ENCODE data around the gene ARHGEF4.

ARHGEF4 gene

DNA sequence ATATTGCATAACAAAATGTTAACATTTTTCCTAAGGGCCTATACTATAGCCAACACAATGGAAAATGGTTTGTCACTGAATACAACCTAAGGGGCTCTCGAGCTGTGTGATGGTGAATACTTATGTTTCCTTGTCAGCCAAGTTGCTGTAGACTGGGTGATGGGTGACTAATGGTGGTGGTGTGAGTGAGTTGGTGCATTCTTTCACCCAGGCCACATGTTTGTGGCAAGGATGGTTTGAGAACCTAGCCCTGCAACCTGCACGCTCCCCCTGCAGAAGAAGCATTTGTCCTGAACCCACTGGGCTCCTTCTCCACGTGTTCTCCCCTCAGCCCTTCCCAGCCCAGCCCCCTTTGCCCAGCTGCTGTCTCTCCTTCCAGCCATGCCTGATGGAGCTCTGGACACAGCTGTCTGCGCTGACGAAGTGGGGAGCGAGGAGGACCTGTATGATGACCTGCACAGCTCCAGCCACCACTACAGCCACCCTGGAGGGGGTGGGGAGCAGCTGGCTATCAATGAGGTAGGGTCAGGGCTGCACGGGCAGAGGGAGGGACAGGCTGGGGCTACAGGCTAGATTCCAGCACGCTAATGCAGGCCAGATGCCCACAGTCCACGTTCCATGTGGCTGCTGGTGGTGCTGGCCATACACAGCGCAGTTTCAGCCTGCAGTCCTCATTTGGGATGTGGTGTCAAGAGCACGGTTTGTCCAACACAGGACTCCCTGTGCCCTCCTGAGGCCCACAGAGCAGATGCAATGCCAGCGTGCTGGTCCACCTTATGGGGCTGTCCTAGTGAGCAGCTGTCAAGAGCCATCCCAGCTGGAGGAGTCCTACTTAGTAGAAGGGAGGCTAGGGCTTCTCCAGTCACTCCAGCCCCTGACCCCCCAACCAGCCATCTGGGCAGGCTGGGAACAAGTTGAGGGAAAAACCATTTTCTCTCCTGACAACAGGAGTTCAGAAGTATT, 191.1 kb downstream of the ARHGEF4 start:
- Mint-ChIP-seq H3K27ac (no peak overlapping the region), H3K4me1 (ENCODE audit: low read depth) (no peaks in the 10 kb centered on the region), H3K9me3 (no peaks in the 10 kb centered on the region), H3K27me3 (ENCODE audit: low read depth) (peaks cover 20% of the 10 kb centered on the region), H3K4me3 (no peak overlapping the region), H3K36me3 (ENCODE audit: low read depth) (no peaks in the 10 kb centered on the region)
- no peak for DNase-seq (ENCODE audit: low spot score)

DNA sequence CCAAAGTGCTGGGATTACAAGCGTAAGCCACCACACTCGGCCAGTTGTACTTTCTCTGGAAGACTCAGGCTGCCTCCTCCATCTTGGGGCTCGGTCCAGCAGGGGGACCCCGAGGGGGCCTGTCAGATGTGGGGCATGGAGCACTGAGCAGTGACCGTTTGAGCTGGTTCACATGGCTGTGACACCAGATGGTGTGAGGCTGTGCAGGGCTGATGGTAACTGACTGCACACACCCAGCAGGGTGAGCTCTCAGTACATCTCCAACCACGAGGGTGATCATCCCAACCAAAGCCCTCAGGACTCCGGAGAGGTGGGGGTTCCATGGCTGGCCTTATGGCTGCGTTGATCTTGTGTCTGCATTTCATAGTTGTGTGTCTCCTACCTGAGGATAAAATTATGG, 193.1 kb downstream of the ARHGEF4 start:
- H3K4me3 Mint-ChIP-seq, result no peak overlapping the region
- no peak overlapping the region for H3K27ac Mint-ChIP-seq
- no peaks in the 10 kb centered on the region for H3K9me3 Mint-ChIP-seq
- no peaks in the 10 kb centered on the region for H3K36me3 Mint-ChIP-seq (ENCODE audit: low read depth)
- peaks cover 36% of the 10 kb centered on the region for H3K27me3 Mint-ChIP-seq (ENCODE audit: low read depth)
- DNase-seq (ENCODE audit: low spot score), result no peak
- no peaks in the 10 kb centered on the region for H3K4me1 Mint-ChIP-seq (ENCODE audit: low read depth)

DNA sequence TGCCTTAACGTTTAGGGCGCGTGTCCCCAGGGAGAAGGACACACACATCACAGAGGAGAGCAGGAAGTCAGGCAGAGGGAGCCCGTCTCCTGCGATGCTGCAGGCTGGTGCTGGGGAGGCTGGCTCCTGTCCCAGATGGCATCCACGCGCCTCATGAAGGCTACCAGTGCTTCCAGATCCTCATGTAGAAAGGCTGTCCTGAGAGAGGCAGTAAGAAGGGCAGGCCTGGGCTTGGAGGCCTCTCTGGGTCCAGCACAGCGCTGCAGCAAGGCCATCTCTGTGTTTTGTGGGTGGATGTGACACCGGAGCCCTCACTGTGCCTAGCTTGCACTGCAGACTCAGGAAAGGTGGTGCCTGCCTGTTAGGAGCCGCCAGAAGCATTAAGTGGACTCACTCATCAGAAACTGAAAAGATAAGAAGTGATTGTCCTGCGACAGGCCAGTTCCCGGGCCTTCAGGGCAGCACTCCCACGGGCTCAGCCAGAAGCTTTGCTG, 193.8 kb downstream of the ARHGEF4 start:
- Mint-ChIP-seq H3K27ac (no peak overlapping the region), H3K4me3 (no peak overlapping the region), H3K27me3 (ENCODE audit: low read depth) (peaks cover 31% of the 10 kb centered on the region), H3K36me3 (ENCODE audit: low read depth) (no peaks in the 10 kb centered on the region), H3K4me1 (ENCODE audit: low read depth) (no peaks in the 10 kb centered on the region), H3K9me3 (no peaks in the 10 kb centered on the region)
- no peak for DNase-seq (ENCODE audit: low spot score)

DNA sequence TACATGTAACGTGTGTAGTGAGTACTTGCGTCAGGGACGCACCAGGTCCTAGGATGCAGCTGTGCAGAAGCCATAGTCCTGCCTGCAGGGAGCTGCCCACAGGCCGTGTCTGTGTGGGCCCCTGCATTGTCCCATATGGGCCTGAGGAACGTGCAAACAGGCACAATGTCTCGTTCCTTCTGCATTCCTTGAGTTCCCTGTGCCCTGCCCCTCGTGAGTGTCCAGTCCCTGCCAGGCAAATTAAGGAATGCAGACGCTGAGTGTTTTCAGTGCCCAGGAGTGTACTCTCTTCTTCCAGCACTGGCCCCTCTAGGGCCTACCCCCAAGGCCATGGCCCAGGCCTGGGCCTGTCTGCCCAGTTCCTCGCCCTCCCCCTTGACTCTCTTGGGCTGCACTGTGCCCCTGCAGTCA, 194.7 kb downstream of the ARHGEF4 start:
- Mint-ChIP-seq H3K27ac (no peak overlapping the region), H3K9me3 (no peaks in the 10 kb centered on the region), H3K36me3 (ENCODE audit: low read depth) (no peaks in the 10 kb centered on the region), H3K27me3 (ENCODE audit: low read depth) (peaks cover 36% of the 10 kb centered on the region), H3K4me3 (no peak overlapping the region), H3K4me1 (ENCODE audit: low read depth) (no peaks in the 10 kb centered on the region)
- DNase-seq (ENCODE audit: low spot score), result no peak

DNA sequence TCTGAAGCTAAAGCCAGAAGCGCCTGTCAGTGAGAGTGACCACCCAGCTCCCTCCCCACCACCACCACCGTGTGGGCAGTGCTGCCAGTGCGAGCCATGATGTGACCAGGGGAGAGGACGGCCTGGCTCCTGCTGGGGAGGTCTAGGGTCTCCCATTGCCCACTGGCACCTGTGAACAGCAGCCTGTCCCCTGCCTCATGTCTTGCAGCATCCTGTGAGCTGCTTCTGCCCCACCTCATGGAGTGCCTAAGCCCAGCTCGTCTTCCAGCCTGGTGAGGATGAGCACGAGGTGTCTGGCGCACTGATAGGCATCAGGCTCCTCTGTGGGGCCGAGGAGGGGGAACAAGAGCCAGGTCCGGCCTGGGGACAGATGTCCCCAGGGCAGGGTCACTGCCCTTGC, 195.2 kb downstream of the ARHGEF4 start:
- Mint-ChIP-seq H3K36me3 (ENCODE audit: low read depth) (no peaks in the 10 kb centered on the region), H3K27ac (no peak overlapping the region), H3K27me3 (ENCODE audit: low read depth) (peaks cover 35% of the 10 kb centered on the region), H3K9me3 (no peaks in the 10 kb centered on the region), H3K4me3 (no peak overlapping the region), H3K4me1 (ENCODE audit: low read depth) (no peaks in the 10 kb centered on the region)
- no peak for DNase-seq (ENCODE audit: low spot score)

DNA sequence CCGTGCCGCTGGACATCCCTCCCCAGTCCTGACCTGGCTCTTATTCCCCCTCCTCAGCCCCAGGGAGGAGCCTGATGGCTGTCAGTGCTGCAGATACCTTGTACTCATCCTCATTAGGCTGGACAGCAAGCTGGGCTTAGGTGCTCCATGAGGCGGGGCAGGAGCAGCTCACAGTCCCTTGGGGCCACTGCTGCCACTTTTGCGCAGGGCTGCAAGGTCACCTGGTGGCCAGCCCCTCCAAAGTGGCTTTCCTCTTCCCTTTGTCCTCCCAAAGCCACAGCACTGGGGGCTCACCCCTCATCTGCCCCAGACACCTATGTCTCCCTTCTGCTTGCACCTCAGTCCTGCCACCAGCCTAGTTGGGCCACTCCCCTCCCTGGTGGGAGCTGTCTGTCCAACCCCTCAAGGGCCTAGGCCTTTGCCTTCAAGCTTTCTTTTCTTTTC, 195.7 kb downstream of the ARHGEF4 start:
- Mint-ChIP-seq H3K27me3 (ENCODE audit: low read depth) (peaks cover 36% of the 10 kb centered on the region), H3K4me3 (no peak overlapping the region), H3K27ac (no peak overlapping the region), H3K4me1 (ENCODE audit: low read depth) (no peaks in the 10 kb centered on the region), H3K36me3 (ENCODE audit: low read depth) (no peaks in the 10 kb centered on the region), H3K9me3 (no peaks in the 10 kb centered on the region)
- no peak for DNase-seq (ENCODE audit: low spot score)

DNA sequence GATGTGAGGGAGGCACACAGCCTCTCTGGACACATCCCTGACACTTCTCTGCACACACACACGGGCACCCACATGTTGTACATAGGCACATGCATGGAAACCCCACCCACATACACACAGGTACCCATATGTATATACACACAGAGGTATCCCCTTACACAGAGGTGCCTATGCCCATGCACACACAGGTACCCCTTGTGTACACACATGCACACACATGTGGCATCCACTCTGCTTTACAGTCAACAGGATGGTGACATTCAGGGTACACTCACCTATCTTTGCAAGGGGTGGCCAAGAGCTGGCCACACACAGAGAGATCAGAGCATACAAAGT, 197.0 kb downstream of the ARHGEF4 start:
- Mint-ChIP-seq H3K9me3 (no peaks in the 10 kb centered on the region), H3K27ac (no peak overlapping the region), H3K4me1 (ENCODE audit: low read depth) (no peaks in the 10 kb centered on the region), H3K36me3 (ENCODE audit: low read depth) (no peaks in the 10 kb centered on the region), H3K27me3 (ENCODE audit: low read depth) (peaks cover 47% of the 10 kb centered on the region), H3K4me3 (no peak overlapping the region)
- no peak for DNase-seq (ENCODE audit: low spot score)

DNA sequence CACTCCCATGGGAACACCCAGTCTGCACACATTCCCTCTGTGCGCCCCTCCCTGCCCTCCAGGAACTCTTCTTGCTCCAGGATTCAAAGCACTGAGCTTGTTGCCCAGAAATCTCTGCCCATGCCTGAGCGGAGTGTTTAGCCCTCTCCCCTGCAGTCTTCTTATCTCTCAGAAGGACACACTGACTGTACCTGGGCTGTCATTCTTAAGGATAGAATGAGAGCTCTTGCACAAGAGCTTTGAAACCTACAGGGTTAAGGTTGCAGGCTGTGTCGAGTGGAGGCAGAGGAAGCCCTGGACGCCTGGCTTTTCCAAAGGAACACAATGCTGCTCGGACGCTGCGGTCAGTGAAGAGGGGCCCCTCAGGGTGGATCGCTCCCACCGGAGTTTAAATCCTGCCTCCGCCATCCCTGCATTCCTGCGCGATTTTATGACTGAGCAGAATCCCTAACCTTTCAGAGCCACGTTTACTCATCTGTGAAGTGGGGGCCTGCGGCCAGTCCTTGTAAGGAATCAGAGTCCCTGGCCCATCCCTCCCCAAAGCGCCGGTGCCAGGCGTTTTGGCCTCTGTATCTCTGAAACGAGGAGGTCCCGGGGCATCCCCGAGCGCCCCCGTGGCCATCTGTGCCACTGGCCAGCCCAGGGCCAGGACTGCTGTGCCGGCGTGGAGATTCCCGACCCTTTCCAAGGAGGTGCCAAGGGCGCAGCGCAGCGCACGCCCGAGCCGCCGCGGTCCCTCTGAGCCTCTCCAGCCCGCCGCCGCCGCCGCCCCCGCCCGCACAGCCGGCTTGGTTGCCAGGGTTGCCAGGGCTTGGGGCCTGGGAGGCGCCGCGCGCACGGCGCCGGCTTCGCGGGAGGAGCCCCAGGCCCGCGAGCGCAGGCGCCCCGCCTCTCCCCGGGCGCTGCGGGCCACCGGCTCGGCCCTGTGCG, 197.7 kb downstream of the ARHGEF4 start:
- Mint-ChIP-seq H3K4me1 (ENCODE audit: low read depth) (no peaks in the 10 kb centered on the region), H3K36me3 (ENCODE audit: low read depth) (no peaks in the 10 kb centered on the region), H3K4me3 (no peak overlapping the region), H3K27me3 (ENCODE audit: low read depth) (peaks cover 53% of the 10 kb centered on the region), H3K27ac (no peak overlapping the region), H3K9me3 (no peaks in the 10 kb centered on the region)
- DNase-seq (ENCODE audit: low spot score), result no peak

DNA sequence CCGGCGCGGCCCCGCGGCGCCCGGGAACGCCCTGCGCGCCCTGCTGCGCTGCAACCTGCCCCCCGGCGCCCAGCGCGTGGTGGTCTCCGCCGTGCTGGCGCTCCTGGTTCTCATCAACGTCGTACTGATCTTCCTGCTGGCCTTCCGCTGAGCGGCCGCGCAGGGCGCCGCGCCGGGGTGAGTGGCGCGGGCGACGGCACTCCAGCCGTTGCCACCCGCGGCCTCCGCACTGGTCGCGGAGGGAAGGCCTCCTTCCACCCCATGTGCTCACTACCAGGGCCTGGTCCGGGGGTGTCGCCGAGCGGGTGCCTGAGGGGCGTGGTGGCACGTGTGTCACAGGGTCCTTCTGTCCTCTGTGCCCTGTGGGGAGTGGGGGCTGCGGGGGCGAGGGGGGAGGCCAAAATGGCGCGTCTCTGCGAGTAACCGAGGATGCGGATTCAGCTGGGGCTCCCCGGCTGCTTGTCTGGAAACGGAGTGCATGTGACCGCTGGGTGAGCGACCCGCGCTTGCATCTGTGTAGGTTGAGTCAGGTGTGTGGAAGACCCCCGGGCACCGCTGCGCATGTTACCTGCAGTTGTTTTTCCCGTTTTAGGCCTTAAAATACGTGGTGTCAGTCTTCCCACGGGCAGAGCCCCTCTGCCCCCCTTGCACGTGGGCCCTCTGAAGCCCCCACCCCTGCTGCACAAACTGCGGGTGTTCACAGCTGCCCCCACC, 198.6 kb downstream of the ARHGEF4 start:
- H3K36me3 Mint-ChIP-seq (ENCODE audit: low read depth), result no peaks in the 10 kb centered on the region

DNA sequence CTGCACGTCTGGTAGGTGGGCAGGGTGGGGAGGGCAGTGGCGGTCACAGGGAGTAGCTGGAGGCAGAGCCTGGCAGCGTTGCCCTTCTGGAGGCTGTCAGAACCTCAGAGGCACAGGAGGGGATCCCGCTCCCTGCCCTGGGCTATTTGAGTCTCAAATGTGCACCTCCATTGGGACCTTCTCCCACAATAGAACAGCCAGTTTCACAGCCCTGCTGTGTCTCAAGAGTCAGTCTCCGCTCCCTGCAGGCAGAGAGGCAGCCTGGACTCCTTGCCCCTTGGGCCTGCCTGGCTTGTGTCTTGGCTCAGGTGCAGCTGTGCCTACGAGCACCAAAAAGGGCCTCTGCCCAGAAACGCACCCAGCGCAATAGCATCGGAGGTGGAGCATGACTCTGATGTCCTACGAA, 199.1 kb downstream of the ARHGEF4 start:
- Mint-ChIP-seq H3K4me1 (ENCODE audit: low read depth) (peaks cover under 1% of the 10 kb centered on the region), H3K27me3 (ENCODE audit: low read depth) (peaks cover 56% of the 10 kb centered on the region), H3K27ac (no peak overlapping the region), H3K36me3 (ENCODE audit: low read depth) (no peaks in the 10 kb centered on the region), H3K9me3 (no peaks in the 10 kb centered on the region), H3K4me3 (no peak overlapping the region)
- no peak for DNase-seq (ENCODE audit: low spot score)

More for the DNA sequence above, 198.6 kb downstream of the ARHGEF4 start:
- DNase-seq (ENCODE audit: low spot score), result no peak
- H3K4me1 Mint-ChIP-seq (ENCODE audit: low read depth), result no peaks in the 10 kb centered on the region
- H3K27ac Mint-ChIP-seq, result no peak overlapping the region
- H3K4me3 Mint-ChIP-seq, result no peak overlapping the region
- peaks cover 56% of the 10 kb centered on the region for H3K27me3 Mint-ChIP-seq (ENCODE audit: low read depth)
- no peaks in the 10 kb centered on the region for H3K9me3 Mint-ChIP-seq

DNA sequence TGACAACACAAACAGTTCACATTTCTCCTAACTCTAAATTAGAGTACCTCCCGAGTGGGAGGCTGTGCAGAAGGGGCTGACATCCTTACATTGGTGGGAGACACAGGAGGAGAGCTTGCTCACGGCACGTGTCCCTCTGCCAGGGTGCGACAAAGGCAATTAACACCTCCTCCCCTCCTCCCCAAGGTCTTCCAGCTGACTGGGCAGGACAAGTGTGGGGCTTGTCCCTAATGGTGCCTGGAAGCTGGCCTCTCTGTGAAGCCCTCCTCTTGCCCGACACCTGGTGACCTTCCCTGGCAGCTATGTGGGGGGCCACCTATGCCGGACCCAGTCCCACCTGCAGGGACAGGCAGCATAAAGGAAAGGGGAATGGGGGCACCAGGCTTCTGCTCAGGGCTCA, 199.6 kb downstream of the ARHGEF4 start:
- no peaks in the 10 kb centered on the region for H3K9me3 Mint-ChIP-seq
- no peak overlapping the region for H3K27ac Mint-ChIP-seq
- H3K4me1 Mint-ChIP-seq (ENCODE audit: low read depth), result peaks cover 5% of the 10 kb centered on the region
- no peak for DNase-seq (ENCODE audit: low spot score)
- peaks cover 60% of the 10 kb centered on the region for H3K27me3 Mint-ChIP-seq (ENCODE audit: low read depth)
- peaks cover 4% of the 10 kb centered on the region for H3K36me3 Mint-ChIP-seq (ENCODE audit: low read depth)
- no peak overlapping the region for H3K4me3 Mint-ChIP-seq

DNA sequence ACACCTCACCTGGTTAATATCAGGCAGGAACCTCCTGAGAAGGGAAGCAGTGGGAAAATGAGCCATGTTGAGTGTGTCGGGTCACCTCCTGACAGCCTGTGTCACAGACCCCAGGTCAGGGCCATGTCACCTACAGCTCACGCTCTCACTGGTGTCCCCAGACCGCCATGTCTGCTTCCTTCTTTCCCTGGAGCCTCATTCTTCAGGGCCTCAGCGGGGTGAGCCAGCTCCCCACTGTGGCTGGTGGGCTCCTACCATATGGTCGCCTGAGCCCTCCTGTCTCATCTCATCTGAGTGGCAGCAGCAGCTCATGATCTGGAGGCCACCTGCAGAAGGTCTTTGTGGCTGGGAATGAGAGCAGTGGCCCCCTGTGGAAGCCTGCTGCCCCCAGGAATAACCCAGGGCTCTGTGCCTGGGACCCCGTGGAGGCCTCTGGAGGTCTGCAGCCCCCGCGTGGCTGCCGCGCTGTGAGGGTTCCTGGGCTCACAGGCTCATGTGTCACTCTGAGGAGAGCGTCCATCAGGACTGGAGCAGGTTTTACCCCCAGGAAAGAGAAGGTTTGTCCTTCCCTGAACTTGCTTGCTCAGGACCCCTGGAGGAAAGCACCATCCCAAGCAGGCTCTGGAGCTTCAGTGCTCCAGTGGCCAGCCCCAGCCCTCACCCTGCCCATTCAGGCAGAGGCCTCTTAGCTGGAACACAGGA, 200.1 kb downstream of the ARHGEF4 start:
- no peak for DNase-seq (ENCODE audit: low spot score)
- no peak overlapping the region for H3K27ac Mint-ChIP-seq
- H3K27me3 Mint-ChIP-seq (ENCODE audit: low read depth), result peaks cover 60% of the 10 kb centered on the region
- peaks cover 10% of the 10 kb centered on the region for H3K4me1 Mint-ChIP-seq (ENCODE audit: low read depth)
- no peaks in the 10 kb centered on the region for H3K9me3 Mint-ChIP-seq
- peaks cover 4% of the 10 kb centered on the region for H3K36me3 Mint-ChIP-seq (ENCODE audit: low read depth)
- no peak overlapping the region for H3K4me3 Mint-ChIP-seq
